Endothelial cell of umbilical vein (primary cell): ENCODE measurements around the gene POLR2J. TPM values are rescaled to one million over a fixed set of nuclear protein-coding genes. Genes with fewer than 3 reads are reported as not detected.
"Not testable (repeated sequence)": the region's sequence is repeated elsewhere in the genome, so short reads cannot be mapped to it uniquely, and the experiment has no call there.

Experiments used
- BruUV-seq: library from RNA; stranded (reverse); fragments of 400-500 nt; replicated peaks from 2 replicates; lab custom pipeline; 2021; lab: Mats Ljungman, UMichigan
- CTCF ChIA-PET: fragments of 300-600, 350-600 bp; sonication (Branson Sonifier 250); formaldehyde crosslinking; loops from one replicate; lab custom pipeline; 2021; ENCODE audit warnings: antibody characterized with exemption, inconsistent platforms; lab: Charles Lee
- POLR2A ChIA-PET: fragments of 300-600, 350-600 bp; sonication (Branson Sonifier 250); formaldehyde crosslinking; loops from one replicate; lab custom pipeline; 2021; ENCODE audit warnings: antibody characterized with exemption, inconsistent platforms; lab: Charles Lee
- DNase-seq: peaks from one replicate; pipeline ENCODE4 v3.0.0-alpha.2; 2011; ENCODE audit warnings: low read depth, low spot score
- FAIRE-seq: peaks from 2 replicates; lab custom pipeline; 2011; peaks lifted over from hg19 to GRCh38; lab: Jason Lieb, UNC
- H2AFZ ChIP-seq: 2 replicates; pipeline ENCODE4 v1.6.0; 2012; ENCODE audit warnings: low read depth, low read length, control low read depth, inconsistent platforms
- H3K27ac ChIP-seq: 2 replicates; pipeline ENCODE4 v1.5.1; 2011; ENCODE audit warnings: low read depth, mild to moderate bottlenecking, control low read depth, low read length, moderate library complexity; ENCODE audit not compliant: insufficient read depth
- H3K27me3 ChIP-seq, 2 experiments: 2 replicates each; pipeline versions ENCODE4 v1.6.0 to v1.6.1; 2011; ENCODE audit warnings: low read length in 2 of 2, mixed read lengths in 1 of 2; ENCODE audit not compliant: control insufficient read depth in 2 of 2, insufficient read depth in 2 of 2
- H3K36me3 ChIP-seq, 2 experiments: 2 replicates in 1 of 2; 3 replicates in 1 of 2; pipeline ENCODE4 v1.5.1; 2011; ENCODE audit warnings: low read length in 2 of 2, mild to moderate bottlenecking in 1 of 2, moderate library complexity in 1 of 2; ENCODE audit not compliant: control insufficient read depth in 2 of 2, insufficient read depth in 2 of 2; ENCODE audit errors: extremely low read depth in 1 of 2
- H3K4me1 ChIP-seq: 3 replicates; pipeline ENCODE4 v1.5.1; 2011; ENCODE audit warnings: mild to moderate bottlenecking, low read length; ENCODE audit not compliant: control insufficient read depth, insufficient read depth; ENCODE audit errors: extremely low read depth
- H3K4me2 ChIP-seq: 2 replicates; pipeline ENCODE4 v1.6.1; 2011; ENCODE audit warnings: low read length, control low read depth, mixed read lengths; ENCODE audit not compliant: insufficient read depth
- H3K4me3 ChIP-seq, 3 experiments: fragments of 200-600 bp in 1 of 3; sonication (generic), shearing (Covaris generic) in 1 of 3; replicated peaks in 1 of 3; 2 replicates each; pipeline ENCODE4 v1.5.1; 2011 to 2016; ENCODE audit warnings: control low read depth in 3 of 3, low read length in 3 of 3, mild to moderate bottlenecking in 2 of 3, inconsistent platforms in 1 of 3, low read depth in 1 of 3, moderate library complexity in 1 of 3; ENCODE audit not compliant: insufficient read depth in 1 of 3
- H3K79me2 ChIP-seq: 2 replicates; pipeline ENCODE4 v1.6.0; 2012; ENCODE audit warnings: low read length, inconsistent platforms; ENCODE audit not compliant: control insufficient read depth, insufficient read depth
- H3K9ac ChIP-seq: replicated peaks from 2 replicates; pipeline ENCODE3; 2011; ENCODE audit warnings: low read length, control low read depth; ENCODE audit not compliant: insufficient read depth; ENCODE audit errors: extremely low read depth
- H3K9me1 ChIP-seq: replicated peaks from 3 replicates; pipeline ENCODE4 v1.6.0; 2011; ENCODE audit warnings: mild to moderate bottlenecking, low read length; ENCODE audit not compliant: control insufficient read depth, insufficient read depth; ENCODE audit errors: extremely low read depth
- H3K9me3 ChIP-seq: replicated peaks from 2 replicates; pipeline ENCODE4 v1.5.1; 2012; ENCODE audit warnings: low read length, inconsistent platforms; ENCODE audit not compliant: control insufficient read depth, insufficient read depth
- H4K20me1 ChIP-seq: replicated peaks from 2 replicates; pipeline ENCODE3; 2011; ENCODE audit warnings: mild to moderate bottlenecking, low read length; ENCODE audit not compliant: control insufficient read depth, insufficient read depth; ENCODE audit errors: extremely low read depth
- dilution Hi-C: fragments of 300-500 bp; cut with MboI; formaldehyde crosslinking; loops from one replicate; pipeline ENCODE4 v1.15.0; 2019; ENCODE audit warnings: low sequenced_read_pairs; ENCODE audit not compliant: extremely low pct_ligation_motif_present
- intact Hi-C: fragments of 100-400 bp; cut with micrococcal nuclease; formaldehyde crosslinking; loops from one replicate; pipeline ENCODE4 v1.10.0; 2022
- polyA plus RNA-seq, 4 experiments: library from polyadenylated mRNA; depleted of rRNA in 3 of 4; stranded (reverse) in 3 of 4; unstranded in 1 of 4; fragments of >200 nt; gene quantifications; 2 replicates each; pipeline versions ENCODE4 v1.2.1 to v1.2.3, GENCODE V29; 2011 to 2012; ENCODE audit warnings: missing spikeins in 1 of 4
- total RNA-seq: library from RNA; stranded (reverse); gene quantifications from 2 replicates; pipeline ENCODE4 v1.2.3, GENCODE V29; 2021

POLR2J gene
- total and polyA plus RNA-seq, 2 donors (not counting 3 experiments of a cell fraction or from before 2014, with no cell fraction given): 48.7 to 93.6 TPM

DNA sequence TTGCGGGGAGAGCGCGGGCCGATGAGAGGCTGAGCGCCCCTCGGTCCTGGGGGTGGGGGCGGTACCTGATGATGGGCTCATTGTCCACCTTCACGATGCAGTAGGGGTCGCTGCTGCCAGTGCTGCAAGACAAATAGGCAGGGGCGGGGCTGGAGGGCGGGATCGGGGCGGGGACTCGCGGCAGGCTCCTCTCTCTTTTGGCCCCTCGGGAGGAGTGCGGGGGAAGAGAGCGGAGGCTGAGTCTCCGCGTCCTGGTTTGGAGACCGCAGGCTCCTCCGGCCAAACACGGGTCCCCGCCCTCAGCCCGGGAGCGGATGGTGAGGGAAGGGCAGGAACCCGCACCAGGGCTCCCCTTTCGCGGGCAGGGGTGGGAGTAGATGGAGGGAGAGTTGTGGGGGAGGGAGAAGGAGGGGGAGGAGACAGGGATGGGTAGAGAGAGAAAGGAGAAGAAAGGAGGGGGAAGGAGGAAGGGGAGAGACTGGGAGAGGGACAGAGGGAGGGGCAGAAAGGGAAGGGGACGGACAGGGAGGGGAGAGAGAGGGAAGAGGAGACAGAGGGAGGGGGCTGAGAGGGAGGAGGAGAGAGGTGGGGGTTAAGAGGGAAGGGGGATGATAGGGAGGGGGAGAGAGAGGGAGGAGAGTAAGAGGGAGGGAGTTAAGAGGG lies 33.3 kb upstream of the POLR2J start:
- H3K27me3 ChIP-seq, BruUV-seq, H3K9me3 ChIP-seq, H3K4me2 ChIP-seq, H3K27ac ChIP-seq, dilution Hi-C loops, intact Hi-C loops, H3K79me2 ChIP-seq, H2AFZ ChIP-seq, H3K9me1 ChIP-seq, POLR2A ChIA-PET, H3K4me3 ChIP-seq, H3K36me3 ChIP-seq, H4K20me1 ChIP-seq, H3K4me1 ChIP-seq, CTCF ChIA-PET, H3K9ac ChIP-seq, DNase-seq: not testable (repeated sequence)
- peak; percentile 99 for FAIRE-seq

DNA sequence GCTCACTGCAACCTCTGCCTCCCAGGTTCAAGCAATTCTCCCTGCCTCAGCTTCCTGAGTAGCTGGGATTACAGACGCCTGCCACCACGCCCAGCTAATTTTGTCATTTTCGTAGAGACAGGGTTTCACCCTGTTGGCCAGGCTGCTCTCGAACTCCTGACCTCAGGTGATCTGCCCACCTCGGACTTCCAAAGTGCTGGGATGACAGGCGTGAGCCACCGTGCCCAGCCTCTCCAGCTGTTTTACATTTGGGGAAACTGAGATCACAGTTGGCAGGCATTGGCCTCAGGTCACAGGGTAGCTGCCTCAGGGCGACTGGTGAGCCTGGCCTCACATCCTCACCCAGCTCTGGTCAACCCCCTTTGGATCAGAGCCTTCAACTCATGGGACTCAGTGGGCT lies 31.9 kb upstream of the POLR2J start:
- CTCF ChIA-PET, POLR2A ChIA-PET, H3K27me3 ChIP-seq, H3K4me2 ChIP-seq, intact Hi-C loops, H3K4me1 ChIP-seq, DNase-seq, H3K79me2 ChIP-seq, H3K9me1 ChIP-seq, H3K4me3 ChIP-seq, H3K9me3 ChIP-seq, dilution Hi-C loops, H3K9ac ChIP-seq, BruUV-seq, H3K27ac ChIP-seq, H3K36me3 ChIP-seq, H4K20me1 ChIP-seq, H2AFZ ChIP-seq: not testable (repeated sequence)
- FAIRE-seq: peak; percentile 40

GRCh38 chr7:102507410-102508088 lies 28.8 kb upstream of the POLR2J start:
- H3K79me2 ChIP-seq, H2AFZ ChIP-seq, dilution Hi-C loops, DNase-seq, H3K9ac ChIP-seq, POLR2A ChIA-PET, H3K4me1 ChIP-seq, H3K9me3 ChIP-seq, H3K9me1 ChIP-seq, H3K36me3 ChIP-seq, H3K4me3 ChIP-seq, H3K4me2 ChIP-seq, BruUV-seq, H3K27ac ChIP-seq, H4K20me1 ChIP-seq, FAIRE-seq, intact Hi-C loops, CTCF ChIA-PET, H3K27me3 ChIP-seq: not testable (repeated sequence)
